ENCODE results near the gene SLFNL1.

Gene SLFNL1

GRCh38 chr1:40985875-40986274 lies 35.6 kb downstream of the SLFNL1 start:
- no peak for DNase-seq

- peak; percentile 89 for DNase-seq
These were observed 36.4 kb downstream of the SLFNL1 start for GRCh38 chr1:40985161-40985560.

- DNase-seq: no peak
These were observed 37.0 kb downstream of the SLFNL1 start for GRCh38 chr1:40984531-40984930.

- DNase-seq: no peak
These were observed 37.5 kb downstream of the SLFNL1 start for GRCh38 chr1:40984066-40984465.

DNA sequence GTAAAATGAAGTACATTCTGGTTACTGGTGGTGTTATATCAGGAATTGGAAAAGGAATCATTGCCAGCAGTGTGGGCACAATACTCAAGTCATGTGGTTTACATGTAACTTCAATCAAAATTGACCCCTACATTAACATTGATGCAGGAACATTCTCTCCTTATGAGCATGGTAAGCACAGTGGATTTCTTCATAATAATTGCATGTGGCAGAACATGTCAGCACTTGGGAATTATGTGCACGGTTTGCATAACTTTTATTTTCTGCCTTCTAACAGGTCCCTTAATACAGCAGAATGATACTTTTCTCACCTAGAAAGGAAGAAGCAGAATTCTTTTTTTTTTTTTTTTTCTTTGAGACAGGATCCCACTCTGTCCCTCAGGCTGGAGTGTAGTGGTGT lies 38.2 kb downstream of the SLFNL1 start:
- DNase-seq: no peak

DNA sequence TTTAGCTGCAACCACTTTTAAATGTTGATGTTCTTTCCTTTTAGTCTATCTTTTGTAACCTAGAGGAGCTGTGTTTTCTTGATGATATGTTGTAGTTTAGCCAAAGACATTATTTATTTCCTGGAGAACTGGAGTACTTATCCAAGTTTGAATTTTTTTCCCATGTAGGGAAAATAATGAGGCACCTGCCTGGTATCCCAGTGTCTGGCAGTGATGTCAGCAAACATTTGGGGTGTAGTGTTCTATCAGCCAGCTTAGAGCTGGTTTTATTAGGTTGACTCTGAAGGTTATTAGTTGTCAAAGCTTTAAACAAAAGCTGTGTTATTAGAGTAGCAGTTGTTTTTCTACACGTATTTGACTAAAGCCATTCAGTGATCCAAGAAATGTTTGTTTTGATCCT lies 38.8 kb downstream of the SLFNL1 start:
- no peak for DNase-seq

- DNase-seq: no peak
These were observed 39.7 kb downstream of the SLFNL1 start for GRCh38 chr1:40981691-40982448.

GRCh38 chr1:40980453-40981121 lies 40.9 kb downstream of the SLFNL1 start:
- DNase-seq: no peak

DNA sequence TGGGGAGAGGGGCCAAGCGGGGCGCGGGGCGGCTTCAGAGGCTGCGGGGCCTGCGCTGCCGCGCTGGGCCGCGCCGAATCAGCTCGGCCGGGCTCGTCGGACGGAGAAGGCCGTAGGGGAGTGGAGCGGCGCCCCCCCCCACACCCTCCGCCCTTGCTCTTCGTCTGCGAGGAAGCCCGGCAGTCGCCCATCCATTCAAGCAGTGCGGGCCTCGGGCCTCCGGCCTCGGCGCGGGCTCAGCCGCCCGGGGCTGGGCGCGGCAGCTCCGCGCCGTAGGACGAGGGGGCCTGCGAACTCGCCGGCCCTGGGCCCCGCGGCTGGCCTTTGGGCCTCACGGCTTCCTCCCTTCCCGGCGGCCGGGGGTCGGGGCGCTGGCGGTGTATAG lies 41.5 kb downstream of the SLFNL1 start:
- DNase-seq: no peak

GRCh38 chr1:40979241-40980067 lies 42.1 kb downstream of the SLFNL1 start, which contains the start of gene CTPS1:
Gene CTPS1 (plus strand): TSS chr1:40979696. CDS start chr1:40983291, 3,595 bp downstream.
- DNase-seq: peak; percentile 36

GRCh38 chr1:40978886-40979240 lies 42.7 kb downstream of the SLFNL1 start:
- DNase-seq: no peak

DNA sequence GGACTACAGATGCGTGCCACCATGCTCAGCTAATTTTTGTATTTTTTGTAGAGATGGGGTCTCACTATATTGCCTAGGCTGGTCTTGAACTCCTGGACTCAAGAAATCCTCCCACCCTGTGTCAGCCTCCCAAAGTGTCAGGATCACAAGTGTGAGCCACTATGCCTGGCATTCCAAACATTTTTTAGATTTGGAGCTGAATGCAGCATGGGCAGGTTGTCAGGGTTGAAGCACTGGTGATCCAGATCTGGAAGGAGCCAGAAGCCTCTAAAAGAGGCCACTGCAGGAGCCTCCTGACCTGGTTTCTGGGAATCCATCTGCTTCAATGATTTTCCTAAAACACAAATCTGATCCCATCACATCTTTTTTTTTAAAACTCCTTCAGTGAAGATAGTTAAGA lies 43.8 kb downstream of the SLFNL1 start:
- DNase-seq: no peak

DNA sequence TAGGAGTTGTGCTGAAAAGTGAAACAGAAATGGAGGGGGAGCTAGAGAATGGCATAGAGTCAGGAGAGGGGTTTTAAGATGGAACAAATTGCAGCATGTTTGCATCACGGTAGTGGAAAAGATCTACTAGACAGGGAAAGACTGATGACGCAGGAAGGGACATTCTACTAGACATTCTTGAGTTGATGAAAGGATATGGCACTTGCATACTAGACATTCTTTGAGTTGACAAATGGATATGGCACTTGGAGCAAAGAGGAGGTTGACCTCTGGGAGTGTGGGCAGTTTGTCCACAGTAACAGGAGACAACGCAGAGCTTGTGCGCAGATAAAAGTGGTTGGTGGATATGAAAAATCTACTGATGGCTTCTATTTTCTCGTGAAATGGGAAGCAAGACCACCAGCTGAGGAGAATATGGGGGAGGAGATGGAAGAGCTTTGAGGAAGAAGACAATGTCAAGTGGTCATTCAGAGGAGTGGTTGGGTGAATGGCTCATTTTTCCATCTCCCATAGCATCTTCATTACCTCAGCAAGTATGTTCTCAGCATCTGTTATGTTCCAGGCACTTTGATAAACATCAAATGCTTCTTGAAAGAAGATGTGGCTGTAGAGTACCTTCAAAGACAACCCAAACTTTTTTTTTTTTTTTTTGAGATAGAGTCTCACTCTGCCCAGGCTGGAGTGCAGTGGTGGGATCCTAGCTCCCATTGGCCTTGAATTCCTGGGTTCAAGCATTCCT lies 44.4 kb downstream of the SLFNL1 start:
- DNase-seq: no peak

DNA sequence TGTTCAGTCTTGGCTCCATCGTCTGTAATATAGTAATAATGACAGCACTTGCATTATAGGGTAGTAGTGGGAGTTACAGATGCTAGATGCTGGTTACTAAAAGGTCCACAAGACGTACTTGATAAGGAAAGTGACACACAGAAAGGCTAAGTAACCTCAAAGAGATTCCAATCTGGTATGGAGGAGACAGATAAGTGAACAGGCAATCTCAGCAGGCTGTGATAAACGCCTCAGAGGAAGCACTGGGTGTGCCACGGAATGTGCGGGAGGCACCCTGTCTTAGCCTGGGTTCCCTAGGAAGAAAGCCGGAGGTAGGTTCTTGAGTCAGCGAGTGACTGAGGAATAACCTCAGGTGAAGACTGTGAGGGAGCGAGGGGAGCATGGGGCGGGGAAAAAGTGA lies 46.6 kb downstream of the SLFNL1 start:
- DNase-seq: no peak

GRCh38 chr1:40973912-40974311 lies 47.6 kb downstream of the SLFNL1 start:
- no peak for DNase-seq

- no peak for DNase-seq
These were observed 49.6 kb downstream of the SLFNL1 start for GRCh38 chr1:40971966-40972365.

GRCh38 chr1:40969445-40969844 lies 52.1 kb downstream of the SLFNL1 start:
- no peak for DNase-seq

DNA sequence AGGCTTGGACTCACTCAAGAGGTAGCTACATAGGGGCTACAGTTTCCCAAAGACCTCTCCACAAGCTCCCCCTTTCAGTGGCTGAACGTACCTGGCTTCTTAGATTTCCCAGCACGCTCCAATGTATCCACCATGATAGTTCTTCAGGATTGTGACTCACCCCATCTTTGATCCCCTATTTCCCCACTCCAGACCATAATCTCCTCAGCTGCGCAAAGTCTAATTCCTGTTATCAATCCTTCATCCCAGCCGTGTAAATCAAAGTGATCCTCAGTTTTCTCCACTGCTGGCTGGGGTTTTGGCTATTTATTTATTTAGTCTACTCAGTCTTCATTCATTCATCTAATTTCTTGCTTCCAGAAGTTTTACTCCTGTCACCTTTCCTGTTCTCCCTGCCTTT lies 55.1 kb downstream of the SLFNL1 start:
- no peak for DNase-seq

All from NCI-H524 treated with DMSO at 0.1 percent for 48 hours (cell line).